PC-9 (cell line): ENCODE measurements around the gene SENP6.

Experiments
- CTCF ChIP-seq: fragments of 200-600 bp; sonication (generic); conservative IDR thresholded peaks from 2 replicates; pipeline ENCODE4 v1.6.1; 2017; ENCODE audit warnings: mixed run types, antibody characterized with exemption, mild to moderate bottlenecking, moderate library complexity
- EZH2 ChIP-seq: fragments of 200-600 bp; sonication (generic); IDR thresholded peaks from 2 replicates; pipeline ENCODE4 v1.8.0; 2017; ENCODE audit warnings: antibody characterized with exemption, low read depth

GRCh38 chr6:75691012-75691411 is 89.3 kb downstream of the SENP6 start:
- TF ChIP-seq CTCF (no peak), EZH2 (no peak)
